Ureter (tissue), 1 donor: ENCODE results near the gene FNDC3B. TPM values are rescaled to one million over a fixed set of nuclear protein-coding genes. Genes with fewer than 3 reads are reported as not detected.
"Not testable (repeated sequence)": the region's sequence is repeated elsewhere in the genome, so short reads cannot be mapped to it uniquely, and the experiment has no call there.

Source experiments
- DNase-seq: peaks from one replicate; pipeline ENCODE4 v3.0.0-alpha.2; 2020; ENCODE audit warnings: low spot score
- total RNA-seq: library from RNA; stranded (reverse); gene quantifications from one replicate; pipeline ENCODE4 v1.2.4, GENCODE V29; 2023
- donor health status: DM: yes; HTN: yes; CAD: no.

The FNDC3B gene
- 191 TPM for total RNA-seq

GRCh38 chr3:172039436-172040077 is at the start of gene FNDC3B:
Gene FNDC3B (plus strand): TSS chr3:172039578. CDS start chr3:172112480, 72,902 bp downstream.
- peak; percentile 93 for DNase-seq

- not testable (repeated sequence) for DNase-seq
Measured at GRCh38 chr3:171990239-171990638, 49.1 kb upstream of the FNDC3B start.

GRCh38 chr3:171991166-171991565 is 48.2 kb upstream of the FNDC3B start:
- no peak for DNase-seq

GRCh38 chr3:171994646-171995428 is 44.5 kb upstream of the FNDC3B start:
- DNase-seq, result no peak

- no peak for DNase-seq
Measured at GRCh38 chr3:171995486-171995885, 43.9 kb upstream of the FNDC3B start.

- no peak for DNase-seq
Measured at GRCh38 chr3:171996178-171996817, 43.1 kb upstream of the FNDC3B start.

GRCh38 chr3:171998731-171999130 is 40.6 kb upstream of the FNDC3B start:
- DNase-seq, result not testable (repeated sequence)

GRCh38 chr3:172001616-172002015 is 37.8 kb upstream of the FNDC3B start:
- not testable (repeated sequence) for DNase-seq

GRCh38 chr3:172002512-172003078 is 36.8 kb upstream of the FNDC3B start:
- no peak for DNase-seq

- DNase-seq, result no peak
Measured at GRCh38 chr3:172003146-172003545, 36.2 kb upstream of the FNDC3B start.

- no peak for DNase-seq
Measured at GRCh38 chr3:172007065-172007370, 32.4 kb upstream of the FNDC3B start.

- DNase-seq, result no peak
Measured at GRCh38 chr3:172009803-172010202, 29.6 kb upstream of the FNDC3B start.

- no peak for DNase-seq
Measured at GRCh38 chr3:172012775-172013174, 26.6 kb upstream of the FNDC3B start.

GRCh38 chr3:172014145-172014544 is 25.2 kb upstream of the FNDC3B start:
- no peak for DNase-seq

- DNase-seq, result no peak
Measured at GRCh38 chr3:172018364-172018763, 21.0 kb upstream of the FNDC3B start.

GRCh38 chr3:172020763-172021162 is 18.6 kb upstream of the FNDC3B start:
- no peak for DNase-seq

- DNase-seq, result no peak
Measured at GRCh38 chr3:172021164-172021563, 18.2 kb upstream of the FNDC3B start.

- no peak for DNase-seq
Measured at GRCh38 chr3:172021859-172022258, 17.5 kb upstream of the FNDC3B start.

- DNase-seq, result no peak
Measured at GRCh38 chr3:172023915-172024314, 15.5 kb upstream of the FNDC3B start.

GRCh38 chr3:172024679-172025078 is 14.7 kb upstream of the FNDC3B start:
- DNase-seq, result no peak

GRCh38 chr3:172029425-172030098 is 9.8 kb upstream of the FNDC3B start:
- DNase-seq, result no peak

GRCh38 chr3:172030181-172030580 is 9.2 kb upstream of the FNDC3B start:
- DNase-seq, result no peak
